ENCODE measurements around the gene BBX.
A peak's percentile ranks its signal among the peaks of the same experiment; 100 is the strongest.
"Not testable (repeated sequence)": the region's sequence is repeated elsewhere in the genome, so short reads cannot be mapped to it uniquely, and the experiment has no call there.

BBX gene

DNA sequence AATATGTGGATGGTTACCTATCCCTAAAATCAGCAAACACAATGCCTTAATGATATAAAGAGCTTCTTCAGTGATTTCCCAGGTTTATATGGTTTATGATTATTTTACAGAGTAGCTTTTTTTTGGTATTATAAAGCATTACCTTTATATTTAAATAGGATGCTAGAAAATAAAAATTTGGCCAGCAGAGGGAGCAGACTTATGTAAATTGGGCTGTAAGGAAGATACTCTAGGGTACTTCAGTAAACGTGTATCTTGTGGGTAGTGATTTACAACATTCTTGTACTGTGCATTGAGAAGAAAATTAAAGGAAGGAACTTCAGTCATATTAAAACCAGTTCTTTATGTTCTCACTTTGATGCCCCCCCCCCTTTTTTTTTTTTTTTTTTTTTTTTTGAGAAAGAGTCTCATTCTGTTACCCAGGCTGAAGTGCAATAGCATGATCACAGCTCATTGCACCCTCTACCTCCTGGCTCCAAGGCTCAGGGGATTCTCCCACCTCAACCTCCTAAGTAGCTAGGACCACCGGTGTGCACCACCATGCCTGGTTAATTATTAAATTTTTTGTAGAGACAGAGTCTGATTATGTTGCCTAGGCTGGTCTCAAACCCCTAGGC is 167.9 kb downstream of the BBX start:
- peak; percentile 79 for DNase-seq

- not testable (repeated sequence) for DNase-seq
Measured at GRCh38 chr3:107691984-107692383, 169.2 kb downstream of the BBX start.

GRCh38 chr3:107697348-107697747 is 174.6 kb downstream of the BBX start:
- not testable (repeated sequence) for DNase-seq

DNA sequence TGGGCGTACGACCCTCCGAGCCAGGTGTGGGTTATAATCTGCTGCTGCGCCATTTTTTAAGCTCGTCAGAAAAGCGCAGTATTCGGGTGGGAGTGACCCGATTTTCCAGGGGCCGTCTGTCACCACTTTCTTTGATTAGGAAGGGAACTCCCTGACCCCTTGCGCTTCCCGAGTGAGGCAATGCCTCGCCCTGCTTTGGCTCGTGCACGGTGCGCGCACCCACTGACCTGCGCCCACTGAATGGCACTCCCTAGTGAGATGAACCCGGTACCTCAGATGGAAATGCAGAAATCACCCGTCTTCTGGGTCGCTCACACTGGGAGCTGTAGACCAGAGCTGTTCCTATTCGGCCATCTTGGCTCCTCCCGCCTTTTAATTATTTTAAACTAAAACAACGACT is 175.1 kb downstream of the BBX start:
- DNase-seq = peak; percentile 65

- no peak for DNase-seq
Measured at GRCh38 chr3:107699682-107700081, 176.9 kb downstream of the BBX start.

GRCh38 chr3:107701299-107701698 is 178.5 kb downstream of the BBX start:
- no peak for DNase-seq

DNA sequence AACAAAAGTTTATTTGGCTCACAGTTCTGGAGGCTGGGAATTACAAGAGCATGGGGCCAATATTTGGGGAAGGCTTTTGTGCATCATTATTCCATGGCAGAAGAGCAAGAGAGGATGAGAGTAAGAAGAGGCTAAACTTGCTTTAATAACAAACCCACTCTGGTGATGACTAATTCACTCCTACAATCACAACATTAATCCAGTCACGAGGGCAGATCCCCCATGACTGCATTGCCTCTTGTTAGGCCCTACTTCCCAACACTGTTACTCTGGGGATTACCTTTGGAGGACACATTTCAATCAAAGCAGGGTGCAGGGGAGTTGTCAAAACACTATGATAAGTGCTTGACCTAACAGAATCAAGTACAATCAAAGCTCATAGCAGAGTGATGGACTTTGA is 181.7 kb downstream of the BBX start:
- no peak for DNase-seq

DNA sequence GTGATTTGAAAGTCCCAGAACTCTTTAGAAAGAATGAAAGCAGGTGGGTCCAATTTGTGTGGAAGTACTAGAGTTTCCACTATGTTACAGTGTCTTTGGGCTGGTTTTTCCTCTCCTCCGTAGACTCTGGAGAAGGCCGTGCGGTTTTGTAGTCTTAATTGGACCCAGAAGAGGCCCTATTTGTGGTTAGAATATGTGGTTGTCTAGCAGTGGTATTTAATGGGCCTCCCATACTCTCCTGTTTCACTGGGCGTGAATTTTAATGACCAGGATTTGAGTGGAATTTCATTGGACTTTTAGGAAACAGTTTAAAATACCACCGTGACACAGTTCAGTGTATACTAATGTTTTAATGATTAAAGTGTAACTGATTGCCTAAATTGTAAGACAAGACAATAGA is 182.3 kb downstream of the BBX start:
- DNase-seq = no peak

DNA sequence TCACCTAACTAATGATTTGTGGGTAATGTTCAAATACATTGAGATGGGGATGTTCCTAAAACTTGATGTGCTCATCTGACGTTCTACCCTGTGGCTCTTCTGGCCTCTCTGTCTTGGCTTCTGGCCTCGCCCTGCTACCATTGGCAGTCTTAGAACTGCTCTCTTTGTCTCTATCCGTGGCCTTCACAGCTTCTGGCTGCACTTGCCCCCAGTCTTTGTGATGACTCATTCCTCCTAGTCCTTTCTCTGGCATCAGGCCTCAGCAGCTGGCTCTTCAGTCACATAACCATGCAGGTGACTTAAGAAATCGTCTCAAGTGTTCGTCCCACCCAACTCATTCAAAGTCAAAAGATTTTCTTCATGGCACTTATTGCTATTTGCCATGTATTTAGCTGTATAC is 188.1 kb downstream of the BBX start:
- peak; percentile 21 for DNase-seq

- no peak for DNase-seq
Measured at GRCh38 chr3:107716734-107717133, 194.0 kb downstream of the BBX start.

DNA sequence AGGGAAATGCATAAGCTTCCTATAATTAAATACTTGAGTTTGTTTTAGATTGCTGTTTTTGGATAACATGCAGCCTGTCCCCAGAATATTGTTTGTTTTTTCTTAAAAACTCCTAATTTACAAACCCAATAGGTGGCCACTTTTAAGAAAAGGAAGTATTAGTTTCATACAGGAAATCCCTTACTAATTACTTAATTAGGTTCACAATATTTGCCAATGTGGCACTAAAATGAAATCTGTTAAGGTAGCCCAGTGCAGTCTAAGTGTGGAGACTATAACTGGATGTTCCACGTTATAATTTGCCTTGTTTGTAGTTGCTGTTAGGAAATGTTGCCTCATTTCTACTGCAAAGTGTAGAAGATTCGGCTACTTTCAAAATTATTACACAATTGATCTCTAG is 195.8 kb downstream of the BBX start:
- no peak for DNase-seq

DNA sequence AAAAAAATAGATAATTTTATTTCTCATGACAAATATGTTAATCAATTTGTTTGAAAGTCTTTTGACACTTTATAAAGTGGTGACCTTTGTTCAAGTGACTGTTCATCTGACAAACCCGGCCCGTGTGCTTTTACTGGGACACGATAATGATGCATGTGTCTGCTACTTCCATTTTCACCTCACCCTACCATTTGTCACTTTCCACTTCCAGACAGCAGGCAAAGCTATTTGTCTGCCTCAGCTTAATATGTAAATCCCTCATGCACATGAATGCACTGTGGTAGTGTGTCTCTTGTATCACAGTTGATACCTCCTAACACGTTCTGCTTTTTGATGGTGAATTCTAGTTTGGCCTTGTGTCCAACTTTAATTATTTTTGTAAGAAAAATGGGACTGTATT is 204.3 kb downstream of the BBX start:
- DNase-seq = no peak

DNA sequence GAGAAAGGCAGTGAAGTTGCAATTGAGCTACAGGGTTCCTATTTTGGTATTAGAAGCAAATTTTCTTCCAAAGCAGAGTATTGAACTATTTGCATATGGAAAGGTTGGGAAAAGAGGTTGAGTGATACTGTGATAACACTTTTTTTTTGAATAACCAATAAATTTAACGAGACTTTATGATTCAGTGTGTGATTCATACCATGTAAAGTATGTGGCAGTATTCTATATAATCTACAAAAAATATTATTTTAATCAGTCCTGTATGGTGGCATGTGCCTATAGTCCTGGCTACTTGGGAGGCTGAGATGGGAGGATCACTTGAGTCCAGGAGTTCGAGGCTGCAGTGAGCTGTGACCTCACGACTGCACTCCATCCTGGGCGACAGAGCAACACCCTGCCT is 206.9 kb downstream of the BBX start:
- DNase-seq = no peak

- no peak for DNase-seq
Measured at GRCh38 chr3:107734317-107734716, 211.6 kb downstream of the BBX start.

GRCh38 chr3:107737914-107738313 is 215.2 kb downstream of the BBX start:
- no peak for DNase-seq

- no peak for DNase-seq
Measured at GRCh38 chr3:107738486-107739183, 215.9 kb downstream of the BBX start.

DNA sequence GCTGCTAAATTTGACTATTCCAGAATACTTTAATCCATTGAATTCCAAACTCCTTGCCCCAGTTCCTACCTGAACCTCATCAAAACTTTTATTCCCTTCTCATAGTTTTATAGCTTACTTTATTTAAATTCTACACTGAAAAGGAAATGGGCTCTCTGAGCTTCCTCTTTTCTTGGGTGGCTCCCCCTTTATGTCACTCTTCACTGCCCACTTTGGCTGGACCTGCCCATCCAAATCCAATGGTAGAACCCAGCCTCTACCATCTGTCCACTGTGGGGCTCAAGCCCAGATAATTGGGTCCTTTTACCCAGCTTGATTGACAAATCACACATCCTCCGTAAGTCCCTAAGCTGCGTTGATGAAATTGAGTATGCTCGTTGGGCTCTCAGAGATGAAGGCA is 216.5 kb downstream of the BBX start:
- no peak for DNase-seq

- DNase-seq = peak; percentile 70
Measured at GRCh38 chr3:107740992-107741896, 218.5 kb downstream of the BBX start.

DNA sequence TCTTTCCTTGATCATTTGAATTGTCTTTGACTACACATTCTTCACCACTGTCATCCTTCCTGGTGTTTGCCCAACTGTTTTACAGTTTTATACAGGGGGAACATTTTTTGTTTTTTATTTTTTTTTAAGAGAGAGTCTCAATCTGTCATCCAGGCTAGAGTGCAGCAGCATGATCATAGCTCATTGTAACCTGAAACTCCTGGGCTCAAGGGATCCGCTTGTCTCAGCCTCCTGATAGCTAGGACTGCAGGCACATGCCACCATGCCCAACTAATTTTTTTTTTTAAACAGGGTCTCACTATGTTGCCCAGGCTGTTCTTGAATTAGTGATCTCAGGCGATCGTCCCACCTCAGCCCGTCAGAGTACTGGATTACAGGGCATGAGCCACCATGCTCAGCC is 222.6 kb downstream of the BBX start:
- peak; percentile 98 for DNase-seq

DNA sequence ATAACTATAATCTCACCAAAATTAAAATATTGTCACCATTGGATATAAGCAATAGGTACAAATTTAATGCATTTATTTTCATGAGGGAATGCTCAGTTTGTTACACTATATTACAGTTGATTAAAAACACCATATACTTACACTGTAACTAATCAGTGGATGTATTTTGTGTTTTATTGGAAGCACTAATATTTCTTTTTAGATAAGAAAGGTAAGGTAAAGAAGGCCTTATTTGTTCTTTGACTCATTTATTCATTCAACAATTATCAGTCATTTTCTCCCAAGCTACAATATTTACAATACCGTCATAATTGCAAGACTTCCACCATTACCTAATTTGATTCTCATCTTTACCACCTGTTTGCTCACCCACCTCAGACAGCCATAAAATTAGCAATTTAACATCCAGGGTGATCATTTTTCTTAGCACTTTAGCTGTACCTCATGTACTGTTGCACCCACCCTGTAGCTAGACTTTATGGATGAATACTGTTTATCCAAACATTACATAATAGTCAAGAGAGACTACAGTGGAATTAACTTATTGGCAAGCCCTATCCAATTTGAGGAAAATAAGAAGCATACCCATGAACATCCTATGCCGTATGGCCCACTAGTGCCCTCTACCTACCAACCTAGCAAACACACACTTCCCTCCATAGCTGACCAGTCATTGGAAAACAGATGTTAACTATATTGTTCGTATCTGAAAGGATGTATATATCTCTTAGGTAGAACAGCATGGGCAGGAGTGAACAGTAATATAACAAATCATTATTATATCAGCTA is 229.6 kb downstream of the BBX start:
- no peak for DNase-seq

DNA sequence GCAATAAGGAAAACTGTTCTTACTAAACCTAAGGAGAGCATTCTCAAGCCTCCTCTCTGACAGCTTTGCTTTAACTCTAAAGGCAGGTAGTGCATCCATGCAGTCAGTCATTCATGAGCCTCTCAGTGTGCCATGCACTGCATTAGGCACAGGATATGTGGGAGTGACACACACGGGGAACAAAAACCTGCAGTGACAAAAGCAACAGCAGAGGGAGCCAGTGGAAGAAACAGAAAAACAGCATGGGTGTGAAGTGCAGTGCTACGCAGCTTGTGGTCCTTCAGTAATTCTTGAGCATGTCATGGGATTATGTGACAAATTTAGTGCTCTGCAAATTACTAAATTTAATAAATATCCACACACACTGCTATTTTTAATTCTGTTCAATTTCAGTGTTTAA is 230.7 kb downstream of the BBX start:
- peak; percentile 67 for DNase-seq

DNA sequence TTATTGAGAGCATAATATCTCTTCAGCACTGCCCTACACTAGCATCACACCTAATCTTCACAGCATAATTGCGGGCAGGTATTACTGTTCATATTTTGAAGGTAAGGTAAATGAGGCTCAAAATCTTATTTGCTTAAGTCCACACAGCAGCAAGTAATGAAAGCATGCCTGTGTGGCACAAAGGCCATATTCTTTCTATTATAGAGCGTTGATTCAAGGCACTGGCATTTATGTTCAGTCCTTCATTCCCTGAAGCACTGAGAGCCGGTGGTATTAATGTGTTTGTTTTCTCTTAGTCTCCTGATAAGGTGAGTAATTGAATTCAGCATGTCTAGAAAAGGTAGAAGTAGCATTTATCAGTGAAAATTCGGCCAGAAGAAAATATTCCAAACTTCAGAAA is 231.2 kb downstream of the BBX start:
- no peak for DNase-seq

DNA sequence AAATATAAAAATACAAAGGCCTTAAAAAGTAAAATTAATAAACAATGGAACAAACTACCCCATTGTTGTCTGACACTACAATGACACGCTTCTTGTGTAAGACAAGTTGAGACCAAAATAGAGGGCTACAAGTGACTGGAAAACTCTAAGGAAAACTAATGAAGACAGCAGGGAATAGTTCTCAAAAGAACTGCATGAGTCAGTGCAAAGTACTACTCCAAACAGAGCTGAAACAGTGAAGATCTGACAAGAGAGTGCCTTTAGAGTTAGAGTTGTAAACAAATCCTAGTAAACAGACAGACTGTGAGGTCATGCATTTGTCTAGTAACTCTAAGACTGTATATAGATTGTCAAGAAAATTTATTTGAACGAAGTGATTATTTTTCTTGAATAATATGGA is 233.9 kb downstream of the BBX start:
- DNase-seq = no peak
